HepG2 (cell line): ENCODE measurements around the gene NME4.

Experiments used
- DR1 ChIP-seq: sonication (generic); formaldehyde crosslinking; IDR thresholded peaks from 2 replicates; pipeline ENCODE4 v1.8.0; 2021; ENCODE audit warnings: mild to moderate bottlenecking, missing genetic modification reagents, inconsistent platforms
- ELF4 ChIP-seq: sonication (generic); formaldehyde crosslinking; IDR thresholded peaks from 2 replicates; pipeline ENCODE4 v1.5.0; 2020; ENCODE audit warnings: missing genetic modification reagents, mild to moderate bottlenecking, moderate library complexity, borderline replicate concordance
- ZNF138 ChIP-seq: sonication (generic); formaldehyde crosslinking; IDR thresholded peaks from 2 replicates; pipeline ENCODE4 v1.5.0; 2020; ENCODE audit warnings: mild to moderate bottlenecking, low read depth, missing genetic modification reagents
- ZNF274 ChIP-seq: sonication (generic); formaldehyde crosslinking; IDR thresholded peaks from 2 replicates; pipeline ENCODE4 v1.5.1; 2020; ENCODE audit warnings: mild to moderate bottlenecking, missing genetic modification reagents
- TF ChIP-seq, protein P1 (sequence below), 2 experiments: IDR thresholded peaks; 2 replicates each; pipeline ENCODE4 v1.6.1; 2011 to 2012; ENCODE audit warnings: low read length in 2 of 2, borderline replicate concordance in 1 of 2, low read depth in 1 of 2, mild to moderate bottlenecking in 1 of 2, moderate library complexity in 1 of 2
- TF ChIP-seq, protein P2 (sequence below): sonication (generic); formaldehyde crosslinking; IDR thresholded peaks from 2 replicates; pipeline ENCODE4 v1.4.0; 2020; ENCODE audit warnings: mild to moderate bottlenecking, missing genetic modification reagents

DNA sequence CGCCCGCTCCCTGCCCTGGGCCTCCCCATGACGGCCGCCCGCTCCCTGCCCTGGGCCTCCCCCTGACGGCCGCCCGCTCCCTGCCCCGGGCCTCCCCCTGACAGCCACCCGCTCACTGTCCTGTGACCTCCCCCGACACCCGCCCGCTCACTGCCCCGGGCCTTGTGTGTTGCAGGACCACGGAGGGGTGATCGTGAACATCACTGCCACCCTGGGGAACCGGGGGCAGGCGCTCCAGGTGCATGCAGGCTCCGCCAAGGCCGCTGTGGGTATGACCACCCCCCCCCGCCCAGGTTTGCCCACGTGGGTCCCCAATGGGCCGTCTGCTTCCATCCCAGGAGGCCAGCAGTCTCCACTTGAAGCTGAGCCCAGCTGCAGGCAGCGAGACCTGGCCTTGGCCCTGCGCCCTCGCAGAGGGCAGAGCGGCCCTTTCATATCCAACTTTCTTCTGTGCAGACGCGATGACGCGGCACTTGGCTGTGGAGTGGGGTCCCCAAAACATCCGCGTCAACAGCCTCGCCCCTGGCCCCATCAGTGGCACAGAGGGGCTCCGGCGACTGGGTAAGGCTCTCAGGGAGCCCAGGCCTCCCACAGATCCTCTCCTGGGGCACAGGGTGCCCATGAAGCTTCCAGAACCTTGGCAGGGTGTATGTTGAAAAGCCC, 13.6 kb downstream of the NME4 start:
- TF ChIP-seq ZNF138 (CRISPR knock-in tag) (no peak), DR1 (CRISPR knock-in tag) (no peak), ZNF274 (no peak), ELF4 (CRISPR knock-in tag) (no peak)
- TF ChIP-seq, protein P1, sequence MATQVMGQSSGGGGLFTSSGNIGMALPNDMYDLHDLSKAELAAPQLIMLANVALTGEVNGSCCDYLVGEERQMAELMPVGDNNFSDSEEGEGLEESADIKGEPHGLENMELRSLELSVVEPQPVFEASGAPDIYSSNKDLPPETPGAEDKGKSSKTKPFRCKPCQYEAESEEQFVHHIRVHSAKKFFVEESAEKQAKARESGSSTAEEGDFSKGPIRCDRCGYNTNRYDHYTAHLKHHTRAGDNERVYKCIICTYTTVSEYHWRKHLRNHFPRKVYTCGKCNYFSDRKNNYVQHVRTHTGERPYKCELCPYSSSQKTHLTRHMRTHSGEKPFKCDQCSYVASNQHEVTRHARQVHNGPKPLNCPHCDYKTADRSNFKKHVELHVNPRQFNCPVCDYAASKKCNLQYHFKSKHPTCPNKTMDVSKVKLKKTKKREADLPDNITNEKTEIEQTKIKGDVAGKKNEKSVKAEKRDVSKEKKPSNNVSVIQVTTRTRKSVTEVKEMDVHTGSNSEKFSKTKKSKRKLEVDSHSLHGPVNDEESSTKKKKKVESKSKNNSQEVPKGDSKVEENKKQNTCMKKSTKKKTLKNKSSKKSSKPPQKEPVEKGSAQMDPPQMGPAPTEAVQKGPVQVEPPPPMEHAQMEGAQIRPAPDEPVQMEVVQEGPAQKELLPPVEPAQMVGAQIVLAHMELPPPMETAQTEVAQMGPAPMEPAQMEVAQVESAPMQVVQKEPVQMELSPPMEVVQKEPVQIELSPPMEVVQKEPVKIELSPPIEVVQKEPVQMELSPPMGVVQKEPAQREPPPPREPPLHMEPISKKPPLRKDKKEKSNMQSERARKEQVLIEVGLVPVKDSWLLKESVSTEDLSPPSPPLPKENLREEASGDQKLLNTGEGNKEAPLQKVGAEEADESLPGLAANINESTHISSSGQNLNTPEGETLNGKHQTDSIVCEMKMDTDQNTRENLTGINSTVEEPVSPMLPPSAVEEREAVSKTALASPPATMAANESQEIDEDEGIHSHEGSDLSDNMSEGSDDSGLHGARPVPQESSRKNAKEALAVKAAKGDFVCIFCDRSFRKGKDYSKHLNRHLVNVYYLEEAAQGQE (IDR thresholded peaks at IDR 0.05; ENCODE audit: borderline replicate concordance in 1 of 2, low read depth in 1 of 2, low read length in 2 of 2) = no peak
- TF ChIP-seq, protein P2, sequence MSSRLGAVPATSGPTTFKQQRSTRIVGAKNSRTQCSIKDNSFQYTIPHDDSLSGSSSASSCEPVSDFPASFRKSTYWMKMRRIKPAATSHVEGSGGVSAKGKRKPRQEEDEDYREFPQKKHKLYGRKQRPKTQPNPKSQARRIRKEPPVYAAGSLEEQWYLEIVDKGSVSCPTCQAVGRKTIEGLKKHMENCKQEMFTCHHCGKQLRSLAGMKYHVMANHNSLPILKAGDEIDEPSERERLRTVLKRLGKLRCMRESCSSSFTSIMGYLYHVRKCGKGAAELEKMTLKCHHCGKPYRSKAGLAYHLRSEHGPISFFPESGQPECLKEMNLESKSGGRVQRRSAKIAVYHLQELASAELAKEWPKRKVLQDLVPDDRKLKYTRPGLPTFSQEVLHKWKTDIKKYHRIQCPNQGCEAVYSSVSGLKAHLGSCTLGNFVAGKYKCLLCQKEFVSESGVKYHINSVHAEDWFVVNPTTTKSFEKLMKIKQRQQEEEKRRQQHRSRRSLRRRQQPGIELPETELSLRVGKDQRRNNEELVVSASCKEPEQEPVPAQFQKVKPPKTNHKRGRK = no peak
